HL-60 (cell line): ENCODE data around the gene PLCB1.

Experiments
- DNase-seq, 2 experiments: peaks; one replicate each; pipeline ENCODE4 v3.0.0-alpha.2; 2010 to 2020; ENCODE audit warnings: low read depth in 1 of 2, low spot score in 1 of 2
- H3K27ac ChIP-seq: fragments of 250-450 bp; sonication (Bioruptor Pico); replicated peaks from 2 replicates; pipeline ENCODE4 v1.5.1; 2020; ENCODE audit warnings: mild to moderate bottlenecking, moderate library complexity
- H3K27me3 ChIP-seq: fragments of 250-450 bp; sonication (Bioruptor Pico); 2 replicates; pipeline ENCODE4 v1.5.1; 2021; ENCODE audit warnings: mild to moderate bottlenecking, moderate library complexity; ENCODE audit not compliant: insufficient read depth, poor library complexity, severe bottlenecking
- H3K4me3 ChIP-seq: replicated peaks from 2 replicates; pipeline ENCODE4 v1.5.1; 2011; ENCODE audit warnings: mild to moderate bottlenecking, control low read depth, low read length; ENCODE audit not compliant: insufficient read depth
- GABPA ChIP-seq: IDR thresholded peaks from 2 replicates; pipeline ENCODE4 v1.6.1; 2012; ENCODE audit warnings: low read depth
- POLR2AphosphoS5 ChIP-seq: IDR thresholded peaks from 2 replicates; pipeline ENCODE4 v1.6.1; 2012; ENCODE audit warnings: low read depth
- SPI1 ChIP-seq: IDR thresholded peaks from 2 replicates; pipeline ENCODE4 v1.6.1; 2012; ENCODE audit warnings: low read depth, mild to moderate bottlenecking, borderline replicate concordance
- TF ChIP-seq, protein P1 (sequence below): IDR thresholded peaks from 2 replicates; pipeline ENCODE4 v1.6.1; 2012; ENCODE audit warnings: low read depth; ENCODE audit not compliant: insufficient replicate concordance
- TF ChIP-seq, protein P2 (sequence below): IDR thresholded peaks from one replicate; pipeline ENCODE4 v1.5.1; 2011; ENCODE audit warnings: low read length, control low read depth, inconsistent platforms; ENCODE audit not compliant: insufficient read depth

PLCB1 gene

DNA sequence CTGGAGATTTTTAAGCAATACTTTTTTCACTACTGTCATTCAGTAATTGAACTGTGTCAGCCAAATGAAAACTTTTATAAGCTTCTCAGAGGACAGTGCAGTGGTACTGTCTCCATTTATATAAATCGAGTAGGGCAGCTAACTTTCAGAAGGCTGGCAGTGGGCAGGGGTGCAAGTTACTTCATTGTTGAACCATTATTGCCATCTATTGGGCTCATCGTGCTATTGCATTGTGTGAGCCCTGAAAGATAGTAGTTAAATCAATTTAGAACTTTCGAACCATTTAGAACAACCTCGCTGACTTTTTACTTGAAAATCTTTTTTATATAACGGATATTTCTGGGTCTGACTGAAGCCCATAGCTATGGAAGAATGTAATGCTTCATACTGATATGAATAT, 589.0 kb downstream of the PLCB1 start:
- peak in 1 of 2 experiments; percentile 41 for DNase-seq
- H3K4me3 ChIP-seq = no peak overlapping the region
- no peak overlapping the region for H3K27ac ChIP-seq
- H3K27me3 ChIP-seq = no peaks in the 10 kb centered on the region
- TF ChIP-seq, protein P1, sequence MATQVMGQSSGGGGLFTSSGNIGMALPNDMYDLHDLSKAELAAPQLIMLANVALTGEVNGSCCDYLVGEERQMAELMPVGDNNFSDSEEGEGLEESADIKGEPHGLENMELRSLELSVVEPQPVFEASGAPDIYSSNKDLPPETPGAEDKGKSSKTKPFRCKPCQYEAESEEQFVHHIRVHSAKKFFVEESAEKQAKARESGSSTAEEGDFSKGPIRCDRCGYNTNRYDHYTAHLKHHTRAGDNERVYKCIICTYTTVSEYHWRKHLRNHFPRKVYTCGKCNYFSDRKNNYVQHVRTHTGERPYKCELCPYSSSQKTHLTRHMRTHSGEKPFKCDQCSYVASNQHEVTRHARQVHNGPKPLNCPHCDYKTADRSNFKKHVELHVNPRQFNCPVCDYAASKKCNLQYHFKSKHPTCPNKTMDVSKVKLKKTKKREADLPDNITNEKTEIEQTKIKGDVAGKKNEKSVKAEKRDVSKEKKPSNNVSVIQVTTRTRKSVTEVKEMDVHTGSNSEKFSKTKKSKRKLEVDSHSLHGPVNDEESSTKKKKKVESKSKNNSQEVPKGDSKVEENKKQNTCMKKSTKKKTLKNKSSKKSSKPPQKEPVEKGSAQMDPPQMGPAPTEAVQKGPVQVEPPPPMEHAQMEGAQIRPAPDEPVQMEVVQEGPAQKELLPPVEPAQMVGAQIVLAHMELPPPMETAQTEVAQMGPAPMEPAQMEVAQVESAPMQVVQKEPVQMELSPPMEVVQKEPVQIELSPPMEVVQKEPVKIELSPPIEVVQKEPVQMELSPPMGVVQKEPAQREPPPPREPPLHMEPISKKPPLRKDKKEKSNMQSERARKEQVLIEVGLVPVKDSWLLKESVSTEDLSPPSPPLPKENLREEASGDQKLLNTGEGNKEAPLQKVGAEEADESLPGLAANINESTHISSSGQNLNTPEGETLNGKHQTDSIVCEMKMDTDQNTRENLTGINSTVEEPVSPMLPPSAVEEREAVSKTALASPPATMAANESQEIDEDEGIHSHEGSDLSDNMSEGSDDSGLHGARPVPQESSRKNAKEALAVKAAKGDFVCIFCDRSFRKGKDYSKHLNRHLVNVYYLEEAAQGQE = no peak
- TF ChIP-seq, protein P2, sequence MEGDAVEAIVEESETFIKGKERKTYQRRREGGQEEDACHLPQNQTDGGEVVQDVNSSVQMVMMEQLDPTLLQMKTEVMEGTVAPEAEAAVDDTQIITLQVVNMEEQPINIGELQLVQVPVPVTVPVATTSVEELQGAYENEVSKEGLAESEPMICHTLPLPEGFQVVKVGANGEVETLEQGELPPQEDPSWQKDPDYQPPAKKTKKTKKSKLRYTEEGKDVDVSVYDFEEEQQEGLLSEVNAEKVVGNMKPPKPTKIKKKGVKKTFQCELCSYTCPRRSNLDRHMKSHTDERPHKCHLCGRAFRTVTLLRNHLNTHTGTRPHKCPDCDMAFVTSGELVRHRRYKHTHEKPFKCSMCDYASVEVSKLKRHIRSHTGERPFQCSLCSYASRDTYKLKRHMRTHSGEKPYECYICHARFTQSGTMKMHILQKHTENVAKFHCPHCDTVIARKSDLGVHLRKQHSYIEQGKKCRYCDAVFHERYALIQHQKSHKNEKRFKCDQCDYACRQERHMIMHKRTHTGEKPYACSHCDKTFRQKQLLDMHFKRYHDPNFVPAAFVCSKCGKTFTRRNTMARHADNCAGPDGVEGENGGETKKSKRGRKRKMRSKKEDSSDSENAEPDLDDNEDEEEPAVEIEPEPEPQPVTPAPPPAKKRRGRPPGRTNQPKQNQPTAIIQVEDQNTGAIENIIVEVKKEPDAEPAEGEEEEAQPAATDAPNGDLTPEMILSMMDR = peak; percentile 71
- TF ChIP-seq POLR2AphosphoS5 (no peak), GABPA (no peak), SPI1 (no peak)

DNA sequence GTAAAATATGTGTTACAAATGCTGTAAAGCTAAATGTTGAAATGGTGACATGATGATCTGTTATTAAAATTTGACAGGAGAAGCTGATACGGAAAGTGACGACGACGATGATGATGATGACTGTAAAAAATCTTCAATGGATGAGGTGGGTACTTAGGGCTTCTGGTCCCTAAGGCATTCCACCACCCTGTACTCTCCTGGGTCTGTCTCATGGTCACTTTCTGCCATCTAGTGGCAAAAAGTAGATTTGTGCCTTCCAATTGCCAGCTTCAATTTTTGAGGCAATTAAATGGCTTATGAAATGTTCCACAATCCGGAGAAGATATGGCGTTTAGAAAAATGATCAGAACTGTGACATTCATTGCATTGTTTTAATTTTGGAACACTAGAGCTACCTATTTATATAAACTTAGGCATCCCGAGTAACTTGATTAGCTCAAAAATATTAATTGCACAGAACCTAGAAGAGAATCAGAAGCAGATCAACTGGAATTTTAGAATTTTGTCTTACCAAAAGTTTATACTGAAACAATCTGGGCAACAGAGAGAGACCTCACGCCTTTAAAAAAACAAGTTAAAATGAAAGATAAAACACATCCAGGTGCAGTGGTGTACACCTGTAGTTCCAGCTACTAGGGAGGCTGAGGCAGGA, 590.3 kb downstream of the PLCB1 start:
- no peak overlapping the region for H3K27ac ChIP-seq
- H3K27me3 ChIP-seq = no peaks in the 10 kb centered on the region
- no peak overlapping the region for H3K4me3 ChIP-seq
- TF ChIP-seq, protein P2 = peak; percentile 59
- TF ChIP-seq, protein P1 = no peak
- DNase-seq = peak; percentile 28 to 55

DNA sequence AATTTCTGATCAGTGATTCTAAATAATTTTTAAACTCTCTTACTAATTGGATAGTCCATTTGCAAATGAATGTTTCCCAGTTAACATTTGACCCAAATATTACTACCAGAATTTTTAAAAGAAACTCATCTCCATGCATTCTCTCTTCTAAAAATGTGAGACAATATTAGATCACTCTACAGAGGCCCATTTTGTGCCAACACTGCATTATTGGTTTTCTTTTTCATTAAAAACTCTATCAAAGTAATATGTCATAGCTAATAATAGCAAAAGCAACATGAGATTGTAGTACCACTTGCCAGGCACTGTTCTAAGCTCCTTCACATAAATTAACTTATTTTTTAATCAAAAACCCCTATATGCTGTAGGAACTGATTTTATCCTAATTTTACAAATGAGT, 591.2 kb downstream of the PLCB1 start:
- no peak for DNase-seq
- Histone ChIP-seq H3K4me3 (no peak overlapping the region), H3K27me3 (no peaks in the 10 kb centered on the region), H3K27ac (no peak overlapping the region)
- TF ChIP-seq SPI1 (no peak), GABPA (no peak), POLR2AphosphoS5 (no peak)
- TF ChIP-seq, protein P1 = no peak
- TF ChIP-seq, protein P2 = no peak
